Mesendoderm (in vitro differentiated cells): Measurements from ENCODE around the gene COX4I1.

Source experiments
- DNase-seq: peaks from one replicate; pipeline ENCODE4 v3.0.0; 2013
- H2AK5ac ChIP-seq: 2 replicates; pipeline ENCODE4 v1.6.1; 2013; ENCODE audit warnings: low read length, inconsistent platforms
- H2BK120ac ChIP-seq: 2 replicates; pipeline ENCODE4 v1.6.1; 2013; ENCODE audit warnings: low read depth, mild to moderate bottlenecking, low read length, moderate library complexity, mixed read lengths
- H2BK15ac ChIP-seq: replicated peaks from 2 replicates; pipeline ENCODE4 v1.6.1; 2013; ENCODE audit warnings: low read depth, mild to moderate bottlenecking, moderate library complexity
- H2BK5ac ChIP-seq: 2 replicates; pipeline ENCODE4 v1.6.1; 2013; ENCODE audit warnings: low read length, inconsistent platforms
- H3K18ac ChIP-seq: 2 replicates; pipeline ENCODE4 v1.6.1; 2013; ENCODE audit warnings: mild to moderate bottlenecking, low read length, mixed read lengths
- H3K23ac ChIP-seq: one replicate; pipeline ENCODE4 v1.6.1; 2013; ENCODE audit warnings: low read length
- H3K27ac ChIP-seq: 2 replicates; pipeline ENCODE4 v1.5.1; 2013; ENCODE audit warnings: low read depth, mild to moderate bottlenecking, inconsistent platforms, low read length, moderate library complexity
- H3K27me3 ChIP-seq: 2 replicates; pipeline ENCODE4 v1.6.1; 2013; ENCODE audit warnings: low read length, control low read depth, mild to moderate bottlenecking, inconsistent platforms; ENCODE audit not compliant: insufficient read depth, poor library complexity
- H3K36me3 ChIP-seq: 2 replicates; pipeline ENCODE4 v1.6.1; 2013; ENCODE audit warnings: low read length, inconsistent platforms; ENCODE audit not compliant: control insufficient read depth, insufficient read depth
- H3K4ac ChIP-seq: one replicate; pipeline ENCODE4 v1.6.1; 2013; ENCODE audit warnings: low read depth, mild to moderate bottlenecking, low read length, moderate library complexity
- H3K4me1 ChIP-seq: 2 replicates; pipeline ENCODE4 v1.6.1; 2013; ENCODE audit warnings: low read depth, low read length, inconsistent platforms; ENCODE audit not compliant: control insufficient read depth
- H3K4me2 ChIP-seq: 2 replicates; pipeline ENCODE4 v1.6.1; 2013; ENCODE audit warnings: low read length
- H3K4me3 ChIP-seq: 2 replicates; pipeline ENCODE4 v1.5.1; 2013; ENCODE audit warnings: mild to moderate bottlenecking, low read length
- H3K56ac ChIP-seq: one replicate; pipeline ENCODE4 v1.6.1; 2013; ENCODE audit warnings: low read length
- H3K79me1 ChIP-seq: 2 replicates; pipeline ENCODE4 v1.6.1; 2013; ENCODE audit warnings: low read length, inconsistent platforms
- H3K79me2 ChIP-seq: 2 replicates; pipeline ENCODE4 v1.6.1; 2013; ENCODE audit warnings: mild to moderate bottlenecking, low read length; ENCODE audit not compliant: control insufficient read depth, insufficient read depth
- H3K9ac ChIP-seq: 2 replicates; pipeline ENCODE4 v1.6.1; 2013; ENCODE audit warnings: low read length, inconsistent platforms
- H4K5ac ChIP-seq: one replicate; pipeline ENCODE4 v1.6.1; 2013; ENCODE audit warnings: low read length
- H4K8ac ChIP-seq: one replicate; pipeline ENCODE4 v1.6.1; 2013; ENCODE audit warnings: low read depth, mild to moderate bottlenecking, control low read depth, low read length, moderate library complexity
- WGBS: extraction: QIAGEN DNeasy Blood & Tissue Kit; methylation state at CpG from one replicate; pipeline ENCODE4 v1.1.7; 2013; ENCODE audit warnings: low lambda C conversion rate, missing lambda C conversion rate; ENCODE audit not compliant: insufficient coverage; ENCODE audit errors: extremely low coverage; 5-methylcytosine and 5-hydroxymethylcytosine counted together

COX4I1 gene

GRCh38 chr16:85755929-85756768 is 43.3 kb upstream of the COX4I1 start:
- Histone ChIP-seq H2AK5ac (no peak overlapping the region), H3K56ac (no peak overlapping the region), H3K18ac (no peak overlapping the region), H2BK120ac (no peak overlapping the region), H3K4ac (no peak overlapping the region), H3K27me3 (no peaks in the 10 kb centered on the region), H3K23ac (no peak overlapping the region), H3K9ac (no peak overlapping the region), H3K4me2 (no peak overlapping the region), H2BK15ac (no peak overlapping the region), H3K27ac (no peak overlapping the region), H2BK5ac (no peak overlapping the region), H3K4me1 (peaks cover 7% of the 10 kb centered on the region), H3K36me3 (no peaks in the 10 kb centered on the region), H4K8ac (no peak overlapping the region), H4K5ac (no peak overlapping the region), H3K79me1 (no peaks in the 10 kb centered on the region), H3K79me2 (no peaks in the 10 kb centered on the region), H3K4me3 (no peak overlapping the region)
- no peak for DNase-seq
- no CpG with 5 or more reads among the region's 25 CpGs for WGBS

GRCh38 chr16:85757341-85757822 is 42.1 kb upstream of the COX4I1 start:
- Histone ChIP-seq H3K36me3 (no peaks in the 10 kb centered on the region), H3K23ac (no peak overlapping the region), H3K4me3 (no peak overlapping the region), H3K27me3 (no peaks in the 10 kb centered on the region), H4K8ac (no peak overlapping the region), H2BK5ac (no peak overlapping the region), H3K18ac (no peak overlapping the region), H3K79me1 (no peaks in the 10 kb centered on the region), H4K5ac (no peak overlapping the region), H3K4me1 (peaks cover 4% of the 10 kb centered on the region), H2AK5ac (no peak overlapping the region), H3K4ac (no peak overlapping the region), H3K56ac (no peak overlapping the region), H3K4me2 (no peak overlapping the region), H3K79me2 (no peaks in the 10 kb centered on the region), H2BK15ac (no peak overlapping the region), H3K9ac (no peak overlapping the region), H2BK120ac (no peak overlapping the region), H3K27ac (no peak overlapping the region)
- WGBS, result no CpG with 5 or more reads among the region's 7 CpGs
- DNase-seq, result no peak

GRCh38 chr16:85759136-85759535 is 40.4 kb upstream of the COX4I1 start:
- Histone ChIP-seq H3K18ac (no peak overlapping the region), H4K5ac (no peak overlapping the region), H3K23ac (no peak overlapping the region), H3K4me1 (no peaks in the 10 kb centered on the region), H2AK5ac (no peak overlapping the region), H3K4me3 (no peak overlapping the region), H3K9ac (no peak overlapping the region), H2BK5ac (no peak overlapping the region), H3K56ac (no peak overlapping the region), H4K8ac (no peak overlapping the region), H3K79me1 (no peaks in the 10 kb centered on the region), H3K4ac (no peak overlapping the region), H2BK15ac (no peak overlapping the region), H3K79me2 (no peaks in the 10 kb centered on the region), H2BK120ac (no peak overlapping the region), H3K4me2 (no peak overlapping the region), H3K27ac (no peak overlapping the region), H3K36me3 (no peaks in the 10 kb centered on the region), H3K27me3 (no peaks in the 10 kb centered on the region)
- WGBS, result no CpG with 5 or more reads among the region's 16 CpGs
- no peak for DNase-seq

GRCh38 chr16:85759631-85760419 is 39.7 kb upstream of the COX4I1 start:
- Histone ChIP-seq H2BK120ac (no peak overlapping the region), H3K36me3 (no peaks in the 10 kb centered on the region), H3K27me3 (no peaks in the 10 kb centered on the region), H2AK5ac (no peak overlapping the region), H3K27ac (no peak overlapping the region), H3K23ac (no peak overlapping the region), H3K4me2 (no peak overlapping the region), H3K79me1 (no peaks in the 10 kb centered on the region), H2BK15ac (no peak overlapping the region), H3K18ac (no peak overlapping the region), H3K4ac (no peak overlapping the region), H3K79me2 (no peaks in the 10 kb centered on the region), H2BK5ac (no peak overlapping the region), H3K56ac (no peak overlapping the region), H4K8ac (no peak overlapping the region), H4K5ac (no peak overlapping the region), H3K4me1 (no peaks in the 10 kb centered on the region), H3K9ac (no peak overlapping the region), H3K4me3 (no peak overlapping the region)
- WGBS, result no CpG with 5 or more reads among the region's 20 CpGs
- DNase-seq, result no peak

- Histone ChIP-seq H3K27me3 (no peaks in the 10 kb centered on the region), H2BK120ac (no peak overlapping the region), H3K4ac (no peak overlapping the region), H2AK5ac (no peak overlapping the region), H2BK15ac (no peak overlapping the region), H3K4me2 (no peak overlapping the region), H3K56ac (no peak overlapping the region), H4K5ac (no peak overlapping the region), H3K79me2 (no peaks in the 10 kb centered on the region), H3K4me3 (no peak overlapping the region), H3K79me1 (no peaks in the 10 kb centered on the region), H3K18ac (no peak overlapping the region), H3K36me3 (no peaks in the 10 kb centered on the region), H3K23ac (no peak overlapping the region), H3K27ac (no peak overlapping the region), H2BK5ac (no peak overlapping the region), H4K8ac (no peak overlapping the region), H3K9ac (no peak overlapping the region), H3K4me1 (no peaks in the 10 kb centered on the region)
- no CpG with 5 or more reads among the region's 6 CpGs for WGBS
- DNase-seq, result no peak
Measured at GRCh38 chr16:85761861-85762260, 37.6 kb upstream of the COX4I1 start.
